ENCODE data around the gene COPB2. TPM values are rescaled to one million over a fixed set of nuclear protein-coding genes. Genes with fewer than 3 reads are reported as not detected.

COPB2 gene
- total and polyA plus RNA-seq, 2 donors from 2014 or later: 47.3 to 124 TPM

DNA sequence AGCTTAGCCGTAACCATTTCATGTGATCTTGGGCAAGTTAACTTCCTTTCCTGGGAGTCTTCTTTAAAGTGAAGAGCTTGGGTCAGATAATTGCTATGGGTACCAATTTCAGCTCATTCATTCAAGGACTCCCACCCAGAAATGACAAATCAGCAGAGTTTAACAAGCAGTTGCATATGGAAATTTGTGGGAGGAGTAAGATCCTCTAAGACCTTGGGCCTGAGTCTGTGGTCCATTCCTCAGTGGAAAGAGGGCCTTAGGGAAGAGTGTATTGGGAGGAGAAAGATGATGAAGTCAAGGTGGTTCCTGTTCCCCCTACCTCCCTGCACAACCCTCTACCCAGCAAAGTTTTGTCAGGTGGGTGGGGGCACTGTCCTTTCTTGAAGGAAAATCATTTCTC, 44.8 kb upstream of the COPB2 start:
- intact Hi-C loops (cut with DNase I): loop anchor here (10.0 kb wide), 1 partner anchor 121 kb away; no protein-coding TSS in a partner anchor
- FAIRE-seq: no peak
- H3K27ac ChIP-seq (ENCODE audit: low read depth in 2 of 2, low read length in 2 of 2): no peak overlapping the region

GRCh38 chr3:139433089-139433488, 43.6 kb upstream of the COPB2 start:
- no peak for TF ChIP-seq CTCF (IDR thresholded peaks at IDR 0.05; ENCODE audit: borderline replicate concordance, extremely low read depth, insufficient read depth)
- Histone ChIP-seq H3K9ac (ENCODE audit: low read length in 3 of 3) (no peak overlapping the region), H3K27me3 (ENCODE audit: control insufficient read depth, insufficient read depth, low read length) (no peaks in the 10 kb centered on the region), H3K4me1 (ENCODE audit: control insufficient read depth in 2 of 3, insufficient read depth in 2 of 3, low read depth in 1 of 3, low read length in 3 of 3) (peaks cover 0 to 5% (median 0%) of the 10 kb centered on the region in 3 donors), H3K27ac (ENCODE audit: low read depth in 2 of 2, low read length in 2 of 2) (no peak overlapping the region), H3K9me3 (ENCODE audit: control insufficient read depth in 2 of 3, insufficient read depth in 1 of 3, low read length in 3 of 3) (no peaks in the 10 kb centered on the region), H3K4me3 (ENCODE audit: low read length in 3 of 3) (no peak overlapping the region), H3K36me3 (ENCODE audit: control insufficient read depth in 2 of 3, insufficient read depth in 3 of 3, low read length in 3 of 3) (no peaks in the 10 kb centered on the region)
- intact Hi-C loops (cut with DNase I): loop anchor here (10.0 kb wide), 1 partner anchor 122 kb away; no protein-coding TSS in a partner anchor
- FAIRE-seq (no peak), DNase-seq (no peak)

More for the DNA sequence above, 44.8 kb upstream of the COPB2 start:
- Histone ChIP-seq H3K36me3 (ENCODE audit: control insufficient read depth in 2 of 3, insufficient read depth in 3 of 3, low read length in 3 of 3) (no peaks in the 10 kb centered on the region), H3K9ac (ENCODE audit: low read length in 3 of 3) (no peak overlapping the region), H3K9me3 (ENCODE audit: control insufficient read depth in 2 of 3, insufficient read depth in 1 of 3, low read length in 3 of 3) (no peaks in the 10 kb centered on the region), H3K4me1 (ENCODE audit: control insufficient read depth in 2 of 3, insufficient read depth in 2 of 3, low read depth in 1 of 3, low read length in 3 of 3) (peaks cover 0 to 5% (median 0%) of the 10 kb centered on the region in 3 donors), H3K27me3 (ENCODE audit: control insufficient read depth, insufficient read depth, low read length) (no peaks in the 10 kb centered on the region), H3K4me3 (ENCODE audit: low read length in 3 of 3) (no peak overlapping the region)
- DNase-seq: no peak
- TF ChIP-seq CTCF (IDR thresholded peaks at IDR 0.05; ENCODE audit: borderline replicate concordance, extremely low read depth, insufficient read depth): no peak

DNA sequence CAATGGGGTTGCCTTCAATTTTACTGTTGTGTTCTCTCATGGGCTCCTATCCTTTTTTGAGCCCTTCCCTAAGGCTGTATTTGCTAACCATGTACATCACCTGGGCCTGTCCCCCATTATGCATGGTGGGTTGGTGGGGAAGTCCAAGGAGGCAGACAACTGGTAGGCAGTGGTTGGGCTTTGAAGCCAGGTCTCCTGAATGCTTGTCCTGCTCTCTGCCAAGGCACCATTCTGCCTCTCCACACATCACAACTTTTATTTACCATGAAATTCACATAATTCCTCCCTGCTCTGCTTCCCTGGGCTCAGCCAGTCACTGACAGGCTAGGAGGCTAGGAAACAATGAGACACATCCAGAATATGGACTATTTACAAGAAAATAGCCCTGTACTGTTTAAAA, 41.0 kb upstream of the COPB2 start:
- H3K9me3 ChIP-seq (ENCODE audit: control insufficient read depth in 2 of 3, insufficient read depth in 1 of 3, low read length in 3 of 3): no peaks in the 10 kb centered on the region
- intact Hi-C loops (cut with DNase I): loop anchor here (10.0 kb wide), 1 partner anchor 124 kb away; no protein-coding TSS in a partner anchor
- H3K4me1 ChIP-seq (ENCODE audit: control insufficient read depth in 2 of 3, insufficient read depth in 2 of 3, low read depth in 1 of 3, low read length in 3 of 3): peaks cover 0 to 5% (median 0%) of the 10 kb centered on the region in 3 donors
- no peak overlapping the region for H3K27ac ChIP-seq (ENCODE audit: low read depth in 2 of 2, low read length in 2 of 2)
- H3K4me3 ChIP-seq (ENCODE audit: low read length in 3 of 3): no peak overlapping the region
- FAIRE-seq (no peak), DNase-seq (peak in 1 of 5 donors; percentile 31)
- H3K27me3 ChIP-seq (ENCODE audit: control insufficient read depth, insufficient read depth, low read length): no peaks in the 10 kb centered on the region
- no peak overlapping the region for H3K9ac ChIP-seq (ENCODE audit: low read length in 3 of 3)
- TF ChIP-seq CTCF (IDR thresholded peaks at IDR 0.05; ENCODE audit: borderline replicate concordance, extremely low read depth, insufficient read depth): no peak
- no peaks in the 10 kb centered on the region for H3K36me3 ChIP-seq (ENCODE audit: control insufficient read depth in 2 of 3, insufficient read depth in 3 of 3, low read length in 3 of 3)
